Stimulated activated CD4-positive, alpha-beta T cell treated with anti-CD3 and anti-CD28 coated beads, TNF-alpha, amount 100 ng/mL, for 24 hours (primary cell): ENCODE results near the gene GATA1.

Experiments
- DNase-seq, 3 experiments: peaks; one replicate each; pipeline ENCODE4 v3.0.0-alpha.2; 2020; ENCODE audit warnings: low read depth in 3 of 3

The GATA1 gene

GRCh38 chrX:48786341-48786800 is at the start of gene GATA1:
Gene GATA1 (plus strand): TSS chrX:48786590. CDS start chrX:48791110, 4,520 bp downstream.
- no peak for DNase-seq

- DNase-seq = no peak
Measured at GRCh38 chrX:48736878-48737212, 49.5 kb upstream of the GATA1 start.

GRCh38 chrX:48737213-48737938 is 49.0 kb upstream of the GATA1 start:
- peak; percentile 63 to 84 (median 74) for DNase-seq

GRCh38 chrX:48737940-48738339 is 48.5 kb upstream of the GATA1 start:
- DNase-seq = no peak

- no peak for DNase-seq
Measured at GRCh38 chrX:48741834-48742233, 44.6 kb upstream of the GATA1 start.

- DNase-seq = no peak
Measured at GRCh38 chrX:48745222-48745621, 41.2 kb upstream of the GATA1 start.

GRCh38 chrX:48747415-48748016 is 38.9 kb upstream of the GATA1 start:
- no peak for DNase-seq

GRCh38 chrX:48749182-48749581 is 37.2 kb upstream of the GATA1 start:
- no peak for DNase-seq

GRCh38 chrX:48751343-48751742 is 35.0 kb upstream of the GATA1 start:
- DNase-seq = peak in 1 of 3 experiments; percentile 7

- no peak for DNase-seq
Measured at GRCh38 chrX:48752498-48752897, 33.9 kb upstream of the GATA1 start.

- DNase-seq = no peak
Measured at GRCh38 chrX:48753708-48754228, 32.6 kb upstream of the GATA1 start.

GRCh38 chrX:48754238-48754637 is 32.2 kb upstream of the GATA1 start:
- DNase-seq = no peak

GRCh38 chrX:48761674-48762471 is 24.5 kb upstream of the GATA1 start, which contains the start of gene GLOD5:
Gene GLOD5 (plus strand): TSS chrX:48761747. CDS start chrX:48761791, 44 bp downstream.
- no peak for DNase-seq

GRCh38 chrX:48769230-48769629 is 17.2 kb upstream of the GATA1 start:
- DNase-seq = no peak

GRCh38 chrX:48770296-48770695 is 16.1 kb upstream of the GATA1 start:
- no peak for DNase-seq

- no peak for DNase-seq
Measured at GRCh38 chrX:48772602-48773001, 13.8 kb upstream of the GATA1 start.

GRCh38 chrX:48776818-48777439 is 9.5 kb upstream of the GATA1 start:
- no peak for DNase-seq

GRCh38 chrX:48779399-48779798 is 7.0 kb upstream of the GATA1 start:
- DNase-seq = no peak

- DNase-seq = no peak
Measured at GRCh38 chrX:48781705-48782104, 4.7 kb upstream of the GATA1 start.

- no peak for DNase-seq
Measured at GRCh38 chrX:48782216-48782615, 4.2 kb upstream of the GATA1 start.

GRCh38 chrX:48782795-48783194 is 3.6 kb upstream of the GATA1 start:
- DNase-seq = no peak

GRCh38 chrX:48784726-48785125 is 1.7 kb upstream of the GATA1 start:
- DNase-seq = no peak
